Activated T-helper 2 cell treated with anti-CD3 and anti-CD28 coated beads, Interferon-gamma antibody, Interleukin-2, Interleukin-4, amounts not matched to agents 10 μg/mL and 5 μg/mL and 100 μg/mL, durations not matched to agents 14 hours and 24 hours and 36 hours (primary cell): Measurements from ENCODE around the gene SLC27A6. TPM values are rescaled to one million over a fixed set of nuclear protein-coding genes. Genes with fewer than 3 reads are reported as not detected.
"Not testable (repeated sequence)": the region's sequence is repeated elsewhere in the genome, so short reads cannot be mapped to it uniquely, and the experiment has no call there.

ENCODE experiments used
- DNase-seq: peaks from one replicate; pipeline ENCODE4 v3.0.0; 2021; ENCODE audit warnings: low spot score
- H3K27ac Mint-ChIP-seq: one replicate; pipeline ENCODE4 v1.8.0; 2021; ENCODE audit warnings: mixed read lengths
- H3K27me3 Mint-ChIP-seq: one replicate; pipeline ENCODE4 v1.8.0; 2021; ENCODE audit warnings: low read depth, mixed read lengths
- H3K36me3 Mint-ChIP-seq: one replicate; pipeline ENCODE4 v1.8.0; 2021; ENCODE audit warnings: low read depth, mixed read lengths
- H3K4me1 Mint-ChIP-seq: one replicate; pipeline ENCODE4 v1.8.0; 2021; ENCODE audit warnings: low read depth, mixed read lengths
- H3K4me3 Mint-ChIP-seq: one replicate; pipeline ENCODE4 v1.8.0; 2021; ENCODE audit warnings: low read depth, mild to moderate bottlenecking, moderate library complexity, mixed read lengths
- H3K9me3 Mint-ChIP-seq: one replicate; pipeline ENCODE4 v1.8.0; 2021; ENCODE audit warnings: mixed read lengths
- intact Hi-C: fragments of 100-400 bp; cut with micrococcal nuclease; formaldehyde crosslinking; loops from one replicate; pipeline ENCODE4 v1.15.1; 2023
- total RNA-seq: library from RNA; stranded (reverse); gene quantifications from 2 replicates; pipeline ENCODE4 v1.2.3, GENCODE V29; 2022

The SLC27A6 gene
- total RNA-seq, 1 donor from 2014 or later: not detected

GRCh38 chr5:129018837-129019236 lies 53.5 kb downstream of the SLC27A6 start:
- no peak for DNase-seq
- Mint-ChIP-seq H3K27ac (no peak overlapping the region), H3K4me3 (no peak overlapping the region), H3K36me3 (no peaks in the 10 kb centered on the region), H3K4me1 (no peaks in the 10 kb centered on the region), H3K9me3 (no peaks in the 10 kb centered on the region), H3K27me3 (no peaks in the 10 kb centered on the region)
- intact Hi-C loops: no loop called here

GRCh38 chr5:129019401-129019908 lies 54.2 kb downstream of the SLC27A6 start:
- no peak for DNase-seq
- no peaks in the 10 kb centered on the region for H3K27me3 Mint-ChIP-seq

GRCh38 chr5:129020683-129021082 lies 55.4 kb downstream of the SLC27A6 start:
- H3K9me3 Mint-ChIP-seq: no peaks in the 10 kb centered on the region
- intact Hi-C loops: no loop called here
- DNase-seq: no peak
- no peaks in the 10 kb centered on the region for H3K27me3 Mint-ChIP-seq
- H3K4me3 Mint-ChIP-seq: no peak overlapping the region
- H3K27ac Mint-ChIP-seq: no peak overlapping the region
- H3K36me3 Mint-ChIP-seq: no peaks in the 10 kb centered on the region
- no peaks in the 10 kb centered on the region for H3K4me1 Mint-ChIP-seq

More at GRCh38 chr5:129019401-129019908, 54.2 kb downstream of the SLC27A6 start:
- Mint-ChIP-seq H3K36me3 (no peaks in the 10 kb centered on the region), H3K4me1 (no peaks in the 10 kb centered on the region), H3K9me3 (no peaks in the 10 kb centered on the region), H3K27ac (no peak overlapping the region), H3K4me3 (no peak overlapping the region)
- intact Hi-C loops: no loop called here

GRCh38 chr5:129021744-129022143 lies 56.5 kb downstream of the SLC27A6 start:
- H3K9me3 Mint-ChIP-seq: no peaks in the 10 kb centered on the region
- no peak for DNase-seq

GRCh38 chr5:129022599-129022998 lies 57.3 kb downstream of the SLC27A6 start:
- DNase-seq: no peak
- Mint-ChIP-seq H3K9me3 (no peaks in the 10 kb centered on the region), H3K4me1 (no peaks in the 10 kb centered on the region), H3K27ac (no peak overlapping the region), H3K4me3 (no peak overlapping the region), H3K36me3 (no peaks in the 10 kb centered on the region), H3K27me3 (no peaks in the 10 kb centered on the region)
- intact Hi-C loops: no loop called here

More at GRCh38 chr5:129021744-129022143, 56.5 kb downstream of the SLC27A6 start:
- Mint-ChIP-seq H3K27ac (no peak overlapping the region), H3K4me1 (no peaks in the 10 kb centered on the region), H3K36me3 (no peaks in the 10 kb centered on the region), H3K27me3 (no peaks in the 10 kb centered on the region), H3K4me3 (no peak overlapping the region)
- intact Hi-C loops: no loop called here

- H3K36me3 Mint-ChIP-seq: no peaks in the 10 kb centered on the region
- H3K27ac Mint-ChIP-seq: no peak overlapping the region
- DNase-seq: no peak
- no peak overlapping the region for H3K4me3 Mint-ChIP-seq
- no peaks in the 10 kb centered on the region for H3K9me3 Mint-ChIP-seq
- H3K4me1 Mint-ChIP-seq: no peaks in the 10 kb centered on the region
- intact Hi-C loops: no loop called here
- no peaks in the 10 kb centered on the region for H3K27me3 Mint-ChIP-seq
These were observed 62.0 kb downstream of the SLC27A6 start for GRCh38 chr5:129027260-129027659.

- intact Hi-C loops: no loop called here
- Mint-ChIP-seq H3K27me3 (no peaks in the 10 kb centered on the region), H3K4me3 (no peak overlapping the region), H3K36me3 (no peaks in the 10 kb centered on the region), H3K4me1 (no peaks in the 10 kb centered on the region), H3K9me3 (no peaks in the 10 kb centered on the region), H3K27ac (no peak overlapping the region)
- DNase-seq: no peak
These were observed 66.8 kb downstream of the SLC27A6 start for GRCh38 chr5:129031886-129032683.

- intact Hi-C loops, DNase-seq, H3K36me3 Mint-ChIP-seq, H3K27ac Mint-ChIP-seq, H3K27me3 Mint-ChIP-seq, H3K9me3 Mint-ChIP-seq, H3K4me1 Mint-ChIP-seq, H3K4me3 Mint-ChIP-seq: not testable (repeated sequence)
These were observed 71.0 kb downstream of the SLC27A6 start for GRCh38 chr5:129036257-129036656.

GRCh38 chr5:129041196-129041881 lies 76.1 kb downstream of the SLC27A6 start:
- Mint-ChIP-seq H3K4me1 (no peaks in the 10 kb centered on the region), H3K9me3 (peaks cover 8% of the 10 kb centered on the region), H3K36me3 (no peaks in the 10 kb centered on the region), H3K27ac (no peak overlapping the region), H3K27me3 (no peaks in the 10 kb centered on the region), H3K4me3 (no peak overlapping the region)
- intact Hi-C loops: no loop called here
- no peak for DNase-seq

GRCh38 chr5:129042306-129042705 lies 77.0 kb downstream of the SLC27A6 start:
- Mint-ChIP-seq H3K4me3 (no peak overlapping the region), H3K4me1 (no peaks in the 10 kb centered on the region), H3K27ac (no peak overlapping the region), H3K36me3 (no peaks in the 10 kb centered on the region), H3K9me3 (peaks cover 8% of the 10 kb centered on the region), H3K27me3 (no peaks in the 10 kb centered on the region)
- DNase-seq: no peak
- intact Hi-C loops: no loop called here

- Mint-ChIP-seq H3K4me1 (no peaks in the 10 kb centered on the region), H3K36me3 (no peaks in the 10 kb centered on the region), H3K27ac (no peak overlapping the region), H3K9me3 (peaks cover 8% of the 10 kb centered on the region), H3K27me3 (no peaks in the 10 kb centered on the region), H3K4me3 (no peak overlapping the region)
- intact Hi-C loops: no loop called here
- DNase-seq: no peak
These were observed 78.6 kb downstream of the SLC27A6 start for GRCh38 chr5:129043894-129044293.

GRCh38 chr5:129046151-129046550 lies 80.9 kb downstream of the SLC27A6 start:
- Mint-ChIP-seq H3K4me1 (no peaks in the 10 kb centered on the region), H3K27me3 (no peaks in the 10 kb centered on the region), H3K9me3 (peaks cover 8% of the 10 kb centered on the region)

GRCh38 chr5:129048509-129048908 lies 83.2 kb downstream of the SLC27A6 start:
- intact Hi-C loops: no loop called here
- H3K4me3 Mint-ChIP-seq: no peak overlapping the region
- H3K9me3 Mint-ChIP-seq: peaks cover 8% of the 10 kb centered on the region
- DNase-seq: no peak
- H3K27me3 Mint-ChIP-seq: no peaks in the 10 kb centered on the region
- no peaks in the 10 kb centered on the region for H3K4me1 Mint-ChIP-seq
- no peaks in the 10 kb centered on the region for H3K36me3 Mint-ChIP-seq
- no peak overlapping the region for H3K27ac Mint-ChIP-seq

More at GRCh38 chr5:129046151-129046550, 80.9 kb downstream of the SLC27A6 start:
- Mint-ChIP-seq H3K4me3 (no peak overlapping the region), H3K27ac (no peak overlapping the region), H3K36me3 (no peaks in the 10 kb centered on the region)
- intact Hi-C loops: no loop called here
- DNase-seq: no peak
